ENCODE results near the gene TRIO.

- no peak for TF ChIP-seq GLIS3 (CRISPR knock-in tag; IDR thresholded peaks at IDR 0.05)
- no peak for TF ChIP-seq RARB (CRISPR knock-in tag; IDR thresholded peaks at IDR 0.05)
- TF ChIP-seq ISL1 (CRISPR knock-in tag; IDR thresholded peaks at IDR 0.05): no peak
- TF ChIP-seq ZFP3 (CRISPR knock-in tag; IDR thresholded peaks at IDR 0.05): no peak
- TF ChIP-seq PATZ1 (CRISPR knock-in tag; IDR thresholded peaks at IDR 0.05; ENCODE audit: borderline replicate concordance): no peak
- TF ChIP-seq ZC3H10 (CRISPR knock-in tag; IDR thresholded peaks at IDR 0.05): no peak
- TF ChIP-seq TSHZ2 (CRISPR knock-in tag; IDR thresholded peaks at IDR 0.05): no peak
- no peak for TF ChIP-seq OSR1 (CRISPR knock-in tag; IDR thresholded peaks at IDR 0.05)
- no peak for TF ChIP-seq ZNF8 (CRISPR knock-in tag; IDR thresholded peaks at IDR 0.05)
- no peak for TF ChIP-seq ARNTL (CRISPR knock-in tag; IDR thresholded peaks at IDR 0.05; ENCODE audit: borderline replicate concordance, low read depth)
Measured at GRCh38 chr5:14123551-14123950, 19.6 kb upstream of the TRIO start.
